RWPE1 (cell line): Measurements from ENCODE around the gene SLC2A9.

Experiments
- CTCF ChIA-PET: fragments of 350-600 bp; sonication (Branson Sonifier 250); formaldehyde crosslinking; extraction: SDS; loops from one replicate; lab custom pipeline; 2021; lab: Yijun Ruan, JAX
- POLR2A ChIA-PET: fragments of 400-600 bp; formaldehyde crosslinking; extraction: SDS; loops from one replicate; lab custom pipeline; 2020; ENCODE audit warnings: antibody characterized with exemption; ENCODE audit not compliant: low non-redundant PET; lab: Yijun Ruan, JAX
- DNase-seq: peaks from one replicate; pipeline ENCODE4 v3.0.0; 2012; ENCODE audit warnings: low spot score
- H3K27ac ChIP-seq: fragments of 450-650 bp; 2 replicates; pipeline ENCODE4 v1.5.1; 2017
- TF ChIP-seq, protein P1 (sequence below): fragments of 450-650 bp; conservative IDR thresholded peaks from 2 replicates; pipeline ENCODE4 v1.5.1; 2017; ENCODE audit warnings: low read depth, mild to moderate bottlenecking

The SLC2A9 gene

DNA sequence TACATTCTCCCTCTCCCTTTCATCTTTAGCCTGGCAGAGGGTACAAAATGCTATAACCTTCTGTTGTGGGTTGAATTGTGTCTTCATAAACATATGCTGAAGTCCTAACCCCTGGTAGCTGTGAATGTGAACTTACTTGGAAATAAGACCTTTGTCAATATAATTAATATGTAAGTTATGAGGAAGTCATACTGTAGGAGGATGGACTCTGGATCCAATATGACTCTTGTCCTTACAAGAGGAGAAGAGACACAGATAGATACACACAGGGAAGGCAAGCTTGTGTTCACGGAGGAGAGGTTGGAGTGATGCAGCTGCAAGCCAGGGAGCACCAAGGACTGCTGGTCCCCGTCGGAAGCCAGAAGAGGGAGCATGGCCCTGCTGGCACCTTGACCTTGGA, 94.7 kb downstream of the SLC2A9 start:
- POLR2A ChIA-PET = no interaction called here
- TF ChIP-seq, protein P1, sequence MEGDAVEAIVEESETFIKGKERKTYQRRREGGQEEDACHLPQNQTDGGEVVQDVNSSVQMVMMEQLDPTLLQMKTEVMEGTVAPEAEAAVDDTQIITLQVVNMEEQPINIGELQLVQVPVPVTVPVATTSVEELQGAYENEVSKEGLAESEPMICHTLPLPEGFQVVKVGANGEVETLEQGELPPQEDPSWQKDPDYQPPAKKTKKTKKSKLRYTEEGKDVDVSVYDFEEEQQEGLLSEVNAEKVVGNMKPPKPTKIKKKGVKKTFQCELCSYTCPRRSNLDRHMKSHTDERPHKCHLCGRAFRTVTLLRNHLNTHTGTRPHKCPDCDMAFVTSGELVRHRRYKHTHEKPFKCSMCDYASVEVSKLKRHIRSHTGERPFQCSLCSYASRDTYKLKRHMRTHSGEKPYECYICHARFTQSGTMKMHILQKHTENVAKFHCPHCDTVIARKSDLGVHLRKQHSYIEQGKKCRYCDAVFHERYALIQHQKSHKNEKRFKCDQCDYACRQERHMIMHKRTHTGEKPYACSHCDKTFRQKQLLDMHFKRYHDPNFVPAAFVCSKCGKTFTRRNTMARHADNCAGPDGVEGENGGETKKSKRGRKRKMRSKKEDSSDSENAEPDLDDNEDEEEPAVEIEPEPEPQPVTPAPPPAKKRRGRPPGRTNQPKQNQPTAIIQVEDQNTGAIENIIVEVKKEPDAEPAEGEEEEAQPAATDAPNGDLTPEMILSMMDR = no peak
- no peak for DNase-seq
- no peak overlapping the region for H3K27ac ChIP-seq
- CTCF ChIA-PET = interaction anchor here (0.6 kb wide), 1 partner anchor 137 kb away, joined by 6 read pairs; no protein-coding TSS in a partner anchor

DNA sequence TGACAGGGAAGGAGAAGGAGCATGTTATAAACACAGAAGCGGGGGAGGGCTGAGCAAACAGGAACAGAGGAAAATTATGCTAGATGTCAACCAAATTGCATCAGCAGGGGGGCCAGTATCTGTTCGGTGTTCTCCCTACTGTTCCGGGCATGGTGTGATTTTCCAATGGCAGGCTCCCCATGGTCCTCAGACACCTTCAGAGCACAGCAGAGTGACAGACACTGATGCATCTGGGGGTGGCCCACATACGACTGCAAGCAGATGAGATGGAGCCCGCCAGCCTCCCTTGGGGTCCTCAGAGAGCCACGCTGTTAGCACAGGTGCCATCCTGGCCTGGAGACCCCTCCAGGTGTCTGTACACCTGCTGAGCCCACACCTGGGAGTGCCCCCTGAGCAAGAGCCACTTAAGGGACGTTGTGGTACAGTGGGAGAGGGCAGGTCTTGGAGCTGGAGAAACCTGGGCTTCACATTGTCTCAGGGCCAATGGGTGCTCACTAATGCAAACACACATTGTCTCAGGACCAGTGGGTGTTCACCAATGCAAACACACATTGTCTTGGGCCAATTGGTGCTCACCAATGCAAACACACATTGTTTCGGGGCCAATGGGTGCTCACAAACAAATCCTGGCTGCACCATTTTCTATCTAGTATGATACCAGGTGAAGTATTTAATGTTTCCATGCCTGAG, 95.4 kb downstream of the SLC2A9 start:
- POLR2A ChIA-PET = no interaction called here
- TF ChIP-seq, protein P1 = no peak
- no peak overlapping the region for H3K27ac ChIP-seq
- CTCF ChIA-PET = no interaction called here
- DNase-seq = no peak

DNA sequence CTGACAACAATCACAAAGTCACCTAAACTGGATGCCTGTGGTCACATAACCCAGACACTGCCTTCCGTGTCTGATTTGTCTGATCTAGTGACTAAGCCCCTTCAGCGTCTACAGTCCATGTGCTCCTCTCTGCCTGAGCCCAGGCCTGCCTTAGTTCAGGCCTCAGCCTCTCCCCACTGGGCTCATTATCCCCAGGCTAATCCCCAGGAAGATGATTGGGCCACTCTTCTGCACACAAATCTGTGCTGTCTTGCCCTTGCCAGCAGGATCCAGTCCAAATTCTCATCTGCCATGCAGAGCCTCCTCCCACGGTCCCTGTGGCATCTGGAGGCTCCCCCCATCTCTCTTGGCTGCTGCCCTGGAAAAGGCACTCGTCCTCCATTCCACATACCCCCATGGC, 96.5 kb downstream of the SLC2A9 start:
- peak overlapping the region; percentile 76 for H3K27ac ChIP-seq
- DNase-seq = peak; percentile 81
- ChIA-PET POLR2A (no interaction called here), CTCF (no interaction called here)
- TF ChIP-seq, protein P1 = no peak

DNA sequence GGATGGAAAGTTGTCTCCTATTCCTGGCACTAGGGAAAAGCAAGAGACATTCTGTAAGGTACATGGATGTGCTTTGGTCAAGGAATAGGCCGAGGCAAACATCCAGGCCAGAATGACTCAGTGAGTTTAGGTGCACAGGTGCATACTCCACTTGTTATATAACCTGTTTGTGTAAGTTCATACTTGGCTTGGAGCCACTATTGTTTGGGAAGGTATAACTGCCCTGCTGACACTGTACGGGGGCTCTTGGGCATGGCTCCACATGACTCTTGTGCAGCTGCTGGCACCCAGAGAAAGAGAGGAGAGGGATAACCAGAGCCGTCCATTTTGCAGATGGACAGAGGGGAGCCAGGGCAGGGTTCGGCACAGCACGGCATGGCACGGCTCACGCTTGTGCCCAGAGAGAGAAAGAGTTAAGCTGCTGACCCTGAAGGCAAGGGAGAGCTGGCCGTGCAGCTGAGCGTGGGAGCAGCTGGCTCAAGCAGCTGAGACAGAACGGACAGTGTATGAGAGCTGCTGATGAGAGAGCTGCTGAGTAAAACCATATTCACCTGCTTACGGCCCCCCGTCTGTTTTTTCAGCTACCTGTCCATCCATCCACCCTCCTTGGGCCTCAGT, 98.0 kb downstream of the SLC2A9 start:
- peak overlapping the region; percentile 76; the same call in 1 of the 2 replicates for H3K27ac ChIP-seq
- no peak for DNase-seq
- POLR2A ChIA-PET = no interaction called here
- CTCF ChIA-PET = interaction anchor here (0.6 kb wide), 1 partner anchor 1565 kb away, joined by 7 read pairs; no protein-coding TSS in a partner anchor
- TF ChIP-seq, protein P1 = no peak

DNA sequence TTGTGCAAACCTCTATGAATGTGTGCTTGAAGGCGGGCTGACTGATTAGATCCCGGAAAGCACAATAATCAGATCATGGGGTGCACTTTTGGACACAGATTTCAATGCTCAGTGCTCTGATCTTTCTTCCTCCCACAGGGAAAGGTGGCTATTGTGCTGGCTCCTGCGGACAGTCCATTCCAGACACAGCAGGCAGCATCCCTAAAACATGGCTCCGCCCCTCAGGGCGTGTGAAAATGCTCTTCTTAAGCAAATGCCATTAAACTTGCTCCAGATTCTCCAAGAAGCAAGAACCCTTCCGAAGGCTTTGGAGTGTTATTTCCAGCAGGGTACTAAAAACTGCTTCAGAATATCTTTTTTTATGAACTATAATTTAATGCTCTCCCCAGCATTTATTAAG, 100.0 kb downstream of the SLC2A9 start:
- ChIA-PET POLR2A (no interaction called here), CTCF (no interaction called here)
- TF ChIP-seq, protein P1 = no peak
- DNase-seq = no peak
- no peak overlapping the region for H3K27ac ChIP-seq

DNA sequence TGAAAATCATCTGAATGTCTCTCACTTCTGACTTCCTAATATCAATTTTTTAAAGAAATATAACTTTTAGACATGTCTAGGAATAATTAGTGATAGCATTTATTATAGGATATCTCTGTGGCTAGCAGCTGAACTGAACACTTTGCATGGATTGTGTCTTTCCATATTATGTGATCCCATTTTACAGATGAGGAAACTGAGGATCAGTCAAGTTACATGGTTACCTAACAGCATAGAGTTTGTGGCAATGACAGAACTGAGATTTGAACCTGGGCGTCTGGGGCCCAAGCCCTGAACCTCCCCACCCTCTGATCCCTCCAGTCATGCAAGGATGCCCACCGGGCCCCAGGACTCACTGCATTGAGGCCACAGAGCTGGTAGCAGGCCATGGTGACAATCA, 101.3 kb downstream of the SLC2A9 start:
- POLR2A ChIA-PET = no interaction called here
- DNase-seq = no peak
- TF ChIP-seq, protein P1 = no peak
- CTCF ChIA-PET = no interaction called here
- no peak overlapping the region for H3K27ac ChIP-seq
